ENCODE measurements around the gene MGAT5B.

DNA sequence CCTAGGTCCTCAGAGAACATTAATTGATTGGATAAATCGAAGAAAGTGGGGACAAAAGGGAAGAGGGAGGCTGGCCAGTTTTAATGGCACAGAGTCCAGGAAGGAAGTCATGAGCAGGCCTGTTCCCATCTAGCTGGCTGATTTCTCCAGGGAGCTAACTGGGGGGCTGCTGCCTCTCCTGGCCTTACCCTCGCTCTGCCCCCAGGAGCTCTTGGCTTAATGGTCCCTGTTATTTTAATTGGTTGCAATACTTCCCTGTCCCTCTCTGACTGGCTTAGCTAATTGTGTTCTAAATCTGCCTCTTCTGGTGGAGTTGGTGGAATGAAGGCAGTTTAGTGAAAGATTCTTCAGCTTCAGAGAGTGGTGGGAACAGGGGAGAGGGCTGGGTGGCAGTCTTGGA lies 61.4 kb downstream of the MGAT5B start:
- TF ChIP-seq, protein P1, sequence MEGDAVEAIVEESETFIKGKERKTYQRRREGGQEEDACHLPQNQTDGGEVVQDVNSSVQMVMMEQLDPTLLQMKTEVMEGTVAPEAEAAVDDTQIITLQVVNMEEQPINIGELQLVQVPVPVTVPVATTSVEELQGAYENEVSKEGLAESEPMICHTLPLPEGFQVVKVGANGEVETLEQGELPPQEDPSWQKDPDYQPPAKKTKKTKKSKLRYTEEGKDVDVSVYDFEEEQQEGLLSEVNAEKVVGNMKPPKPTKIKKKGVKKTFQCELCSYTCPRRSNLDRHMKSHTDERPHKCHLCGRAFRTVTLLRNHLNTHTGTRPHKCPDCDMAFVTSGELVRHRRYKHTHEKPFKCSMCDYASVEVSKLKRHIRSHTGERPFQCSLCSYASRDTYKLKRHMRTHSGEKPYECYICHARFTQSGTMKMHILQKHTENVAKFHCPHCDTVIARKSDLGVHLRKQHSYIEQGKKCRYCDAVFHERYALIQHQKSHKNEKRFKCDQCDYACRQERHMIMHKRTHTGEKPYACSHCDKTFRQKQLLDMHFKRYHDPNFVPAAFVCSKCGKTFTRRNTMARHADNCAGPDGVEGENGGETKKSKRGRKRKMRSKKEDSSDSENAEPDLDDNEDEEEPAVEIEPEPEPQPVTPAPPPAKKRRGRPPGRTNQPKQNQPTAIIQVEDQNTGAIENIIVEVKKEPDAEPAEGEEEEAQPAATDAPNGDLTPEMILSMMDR (conservative IDR thresholded peaks at IDR 0.05) = no peak
- TF ChIP-seq EZH2 (IDR thresholded peaks at IDR 0.05; ENCODE audit: low read depth) = no peak

Data from PC-9 (cell line).